OCI-LY7 (cell line): ENCODE measurements around the gene PLXNB1. TPM values are rescaled to one million over a fixed set of nuclear protein-coding genes. Genes with fewer than 3 reads are reported as not detected.

Source experiments
- BruUV-seq: library from RNA; stranded (reverse); fragments of 400-500 nt; replicated peaks from 2 replicates; lab custom pipeline; 2021; lab: Mats Ljungman, UMichigan
- CTCF ChIA-PET: fragments of 300-600 bp; sonication (Branson Sonifier 250); formaldehyde crosslinking; loops from one replicate; lab custom pipeline; 2022; ENCODE audit warnings: antibody characterized with exemption; ENCODE audit not compliant: unreplicated experiment; lab: Charles Lee
- POLR2A ChIA-PET: fragments of 300-600 bp; sonication (Branson Sonifier 250); formaldehyde crosslinking; loops from one replicate; lab custom pipeline; 2022; ENCODE audit warnings: antibody characterized with exemption; lab: Charles Lee
- DNase-seq: peaks from one replicate; pipeline ENCODE4 v3.0.0-alpha.2; 2015; ENCODE audit warnings: low spot score
- H2AFZ ChIP-seq: fragments of 200-600 bp; sonication (generic), shearing (Covaris generic); 2 replicates; pipeline ENCODE4 v1.6.1; 2014; ENCODE audit warnings: mild to moderate bottlenecking, antibody characterized with exemption, low read length, moderate library complexity
- H3K27ac ChIP-seq: fragments of 200-600 bp; sonication (generic); 2 replicates; pipeline ENCODE4 v1.5.1; 2014; ENCODE audit warnings: mixed run types, low read depth, mild to moderate bottlenecking, moderate library complexity, low read length, inconsistent platforms; ENCODE audit not compliant: poor library complexity, severe bottlenecking
- H3K36me3 ChIP-seq: fragments of 200-600 bp; sonication (generic); 2 replicates; pipeline ENCODE4 v1.6.1; 2014; ENCODE audit warnings: mild to moderate bottlenecking, antibody characterized with exemption, low read length, moderate library complexity, mixed read lengths; ENCODE audit not compliant: insufficient read depth
- H3K4me1 ChIP-seq: fragments of 200-600 bp; sonication (generic); 2 replicates; pipeline ENCODE4 v1.5.1; 2014; ENCODE audit warnings: mild to moderate bottlenecking, low read length; ENCODE audit not compliant: insufficient read depth, poor library complexity, severe bottlenecking
- H3K4me2 ChIP-seq: fragments of 200-600 bp; sonication (generic); 2 replicates; pipeline ENCODE4 v1.6.1; 2014; ENCODE audit warnings: mild to moderate bottlenecking, low read length
- H3K4me3 ChIP-seq: fragments of 200-600 bp; sonication (generic); 2 replicates; pipeline ENCODE4 v1.5.1; 2014; ENCODE audit warnings: mild to moderate bottlenecking, low read depth, low read length; ENCODE audit not compliant: poor library complexity, severe bottlenecking
- H3K79me2 ChIP-seq: fragments of 200-600 bp; sonication (generic); 2 replicates; pipeline ENCODE4 v1.6.1; 2016; ENCODE audit warnings: low read depth, mild to moderate bottlenecking, low read length, moderate library complexity, mixed read lengths; ENCODE audit not compliant: insufficient read depth
- H3K9me2 ChIP-seq: fragments of 200-600 bp; sonication (generic); 2 replicates; pipeline ENCODE4 v1.6.1; 2016; ENCODE audit warnings: mild to moderate bottlenecking, low read length, mixed read lengths; ENCODE audit not compliant: insufficient read depth
- H3K9me3 ChIP-seq: fragments of 200-600 bp; sonication (generic); 2 replicates; pipeline ENCODE4 v1.6.1; 2014; ENCODE audit warnings: mild to moderate bottlenecking, mixed run types, low read length, mixed read lengths
- H4K20me1 ChIP-seq: fragments of 200-600 bp; sonication (generic); 2 replicates; pipeline ENCODE4 v1.6.1; 2014; ENCODE audit warnings: mild to moderate bottlenecking, antibody characterized with exemption, low read length, moderate library complexity, mixed read lengths; ENCODE audit not compliant: insufficient read depth
- CTCF ChIP-seq: fragments of 200-600 bp; sonication (generic); conservative IDR thresholded peaks from 2 replicates; pipeline ENCODE4 v1.5.1; 2014; ENCODE audit warnings: mild to moderate bottlenecking, antibody characterized with exemption, low read length, moderate library complexity, mixed read lengths
- EZH2phosphoT487 ChIP-seq: fragments of 200-600 bp; sonication (generic); IDR thresholded peaks from 2 replicates; pipeline ENCODE4 v1.6.1; 2018; ENCODE audit warnings: low read depth, borderline replicate concordance, mild to moderate bottlenecking, mixed run types, antibody characterized with exemption, low read length, moderate library complexity, mixed read lengths
- intact Hi-C: fragments of 100-400 bp; cut with micrococcal nuclease; formaldehyde crosslinking; loops from one replicate; pipeline ENCODE4 v1.10.0; 2022; ENCODE audit not compliant: unreplicated experiment
- total RNA-seq, 2 experiments: library from RNA; depleted of rRNA in 1 of 2; stranded (reverse); fragments of >200 nt in 1 of 2; shearing (Covaris generic) in 1 of 2; gene quantifications; 2 replicates each; pipeline ENCODE4 v1.2.3, GENCODE V29; 2014 to 2022

Gene PLXNB1
- total RNA-seq, 2 experiments from 2014 or later = 4.4 to 6.4 TPM

- no peaks in the 10 kb centered on the region for H3K9me2 ChIP-seq
- ChIA-PET POLR2A (no interaction called here), CTCF (no interaction called here)
- DNase-seq = no peak
- H3K9me3 ChIP-seq = no peaks in the 10 kb centered on the region
- H3K4me1 ChIP-seq = no peaks in the 10 kb centered on the region
- no peak for TF ChIP-seq EZH2phosphoT487
- no peak for TF ChIP-seq CTCF
- no peak overlapping the region for H2AFZ ChIP-seq
- no peaks in the 10 kb centered on the region for H3K79me2 ChIP-seq
- no peak overlapping the region for H3K27ac ChIP-seq
- no peak overlapping the region for H3K4me2 ChIP-seq
- H3K36me3 ChIP-seq = no peaks in the 10 kb centered on the region
- H4K20me1 ChIP-seq = no peaks in the 10 kb centered on the region
- intact Hi-C loops = loop anchor here (10.0 kb wide), 1 partner anchor 229 kb away; the partner anchor contains the start of gene SLC26A6
- no TSS peak for BruUV-seq
- no peak overlapping the region for H3K4me3 ChIP-seq
These were observed 23.9 kb downstream of the PLXNB1 start for GRCh38 chr3:48405971-48406370.

- intact Hi-C loops = loop anchor here (10.0 kb wide), 1 partner anchor 229 kb away; the partner anchor contains the start of gene SLC26A6
- Histone ChIP-seq H3K27ac (no peak overlapping the region), H3K36me3 (no peaks in the 10 kb centered on the region), H3K9me2 (no peaks in the 10 kb centered on the region), H4K20me1 (no peaks in the 10 kb centered on the region), H3K4me3 (no peak overlapping the region), H3K79me2 (no peaks in the 10 kb centered on the region), H3K9me3 (no peaks in the 10 kb centered on the region), H3K4me1 (no peaks in the 10 kb centered on the region), H2AFZ (no peak overlapping the region), H3K4me2 (no peak overlapping the region)
- ChIA-PET POLR2A (no interaction called here), CTCF (no interaction called here)
- TF ChIP-seq EZH2phosphoT487 (no peak), CTCF (no peak)
- no peak for DNase-seq
- no TSS peak for BruUV-seq
These were observed 24.5 kb downstream of the PLXNB1 start for GRCh38 chr3:48405343-48405881.
